Activated CD4-positive, CD25-positive, alpha-beta regulatory T cell treated with anti-CD3 and anti-CD28 coated beads, Interleukin-2, amount 50 U/mL, for 72 hours (primary cell): Measurements from ENCODE around the gene ARHGAP15.

ENCODE experiments used
- DNase-seq: peaks from one replicate; pipeline ENCODE4 v3.0.0; 2021

The ARHGAP15 gene

GRCh38 chr2:143674051-143674450 lies 544.8 kb downstream of the ARHGAP15 start:
- no peak for DNase-seq

- no peak for DNase-seq
Observed at GRCh38 chr2:143675021-143675420, 545.8 kb downstream of the ARHGAP15 start.

- DNase-seq = no peak
Observed at GRCh38 chr2:143679617-143680016, 550.4 kb downstream of the ARHGAP15 start.

- no peak for DNase-seq
Observed at GRCh38 chr2:143680885-143681405, 551.7 kb downstream of the ARHGAP15 start.

- DNase-seq = no peak
Observed at GRCh38 chr2:143682436-143683055, 553.3 kb downstream of the ARHGAP15 start.

GRCh38 chr2:143683977-143684376 lies 554.8 kb downstream of the ARHGAP15 start:
- DNase-seq = no peak

- DNase-seq = no peak
Observed at GRCh38 chr2:143684551-143685320, 555.5 kb downstream of the ARHGAP15 start.

- no peak for DNase-seq
Observed at GRCh38 chr2:143685421-143686078, 556.3 kb downstream of the ARHGAP15 start.

- DNase-seq = no peak
Observed at GRCh38 chr2:143686585-143687164, 557.5 kb downstream of the ARHGAP15 start.

- no peak for DNase-seq
Observed at GRCh38 chr2:143688248-143688647, 559.0 kb downstream of the ARHGAP15 start.

GRCh38 chr2:143688815-143689214 lies 559.6 kb downstream of the ARHGAP15 start:
- DNase-seq = no peak

- DNase-seq = no peak
Observed at GRCh38 chr2:143689541-143689940, 560.3 kb downstream of the ARHGAP15 start.

GRCh38 chr2:143690235-143690634 lies 561.0 kb downstream of the ARHGAP15 start:
- DNase-seq = no peak

GRCh38 chr2:143691121-143691520 lies 561.9 kb downstream of the ARHGAP15 start:
- no peak for DNase-seq

- no peak for DNase-seq
Observed at GRCh38 chr2:143692162-143692561, 562.9 kb downstream of the ARHGAP15 start.

GRCh38 chr2:143692967-143693366 lies 563.7 kb downstream of the ARHGAP15 start:
- no peak for DNase-seq

- DNase-seq = no peak
Observed at GRCh38 chr2:143694335-143694734, 565.1 kb downstream of the ARHGAP15 start.

GRCh38 chr2:143696651-143697050 lies 567.4 kb downstream of the ARHGAP15 start:
- DNase-seq = no peak

- no peak for DNase-seq
Observed at GRCh38 chr2:143697744-143698143, 568.5 kb downstream of the ARHGAP15 start.

GRCh38 chr2:143698352-143698751 lies 569.1 kb downstream of the ARHGAP15 start:
- DNase-seq = no peak

GRCh38 chr2:143698888-143699570 lies 569.8 kb downstream of the ARHGAP15 start:
- no peak for DNase-seq

GRCh38 chr2:143700865-143701264 lies 571.6 kb downstream of the ARHGAP15 start:
- no peak for DNase-seq

GRCh38 chr2:143701785-143702184 lies 572.6 kb downstream of the ARHGAP15 start:
- DNase-seq = no peak
